HCT116 (cell line): ENCODE results near the gene RAI2. TPM values are rescaled to one million over a fixed set of nuclear protein-coding genes. Genes with fewer than 3 reads are reported as not detected.

ENCODE experiments used
- ATAC-seq: fragments of 200-7000 bp; cut with Tn5 transposase; 2 replicates; pipeline ENCODE4 v1.9.1; 2020; ENCODE audit warnings: mild to moderate bottlenecking, moderate library complexity
- Bru-seq: library from RNA; stranded (reverse); fragments of 400-500 nt; gene quantifications from one replicate; lab custom pipeline; 2021; lab: Mats Ljungman, UMichigan
- BruChase-seq, 2 experiments: library from RNA; stranded (reverse); fragments of 400-500 nt; gene quantifications; one replicate each; lab custom pipeline; 2021; lab: Mats Ljungman, UMichigan
- BruUV-seq: library from RNA; stranded (reverse); fragments of 400-500 nt; replicated peaks from 2 replicates; lab custom pipeline; 2021; lab: Mats Ljungman, UMichigan
- CTCF ChIA-PET: fragments of 300-600 bp; sonication (Branson Sonifier 250); formaldehyde crosslinking; loops from one replicate; lab custom pipeline; 2021; ENCODE audit warnings: antibody characterized with exemption; lab: Charles Lee
- POLR2A ChIA-PET: fragments of 300-600, 350-600 bp; sonication (Branson Sonifier 250); formaldehyde crosslinking; loops from one replicate; lab custom pipeline; 2021; ENCODE audit warnings: antibody characterized with exemption; lab: Charles Lee
- RAD21 ChIA-PET, 2 experiments: fragments of 300-600 bp; sonication (Branson Sonifier 250); formaldehyde crosslinking; loops; one replicate each; lab custom pipeline; 2023; ENCODE audit warnings: low total read pairs in 2 of 2; ENCODE audit not compliant: uncharacterized antibody in 2 of 2, unreplicated experiment in 2 of 2, low non-redundant PET in 1 of 2; lab: Charles Lee
- DNase-seq: peaks from one replicate; pipeline ENCODE4 v3.0.0-alpha.2; 2010; ENCODE audit warnings: low read depth, low spot score
- H2AFZ ChIP-seq: fragments of 200-600 bp; shearing (Covaris generic), sonication (generic); 2 replicates; pipeline ENCODE4 v1.6.1; 2017; ENCODE audit warnings: low read depth, mixed run types, mixed read lengths, antibody characterized with exemption, low read length; ENCODE audit not compliant: poor library complexity, severe bottlenecking
- H3K27ac ChIP-seq: 2 replicates; pipeline ENCODE4 v1.5.1; 2012; ENCODE audit warnings: low read depth, low read length
- H3K27me3 ChIP-seq: fragments of 200-600 bp; sonication (generic); 2 replicates; pipeline ENCODE4 v1.6.1; 2016; ENCODE audit warnings: mixed run types, low read length, mixed read lengths; ENCODE audit not compliant: insufficient read depth
- H3K36me3 ChIP-seq, 2 experiments: fragments of 200-500 bp in 1 of 2; fragments of 200-600 bp in 1 of 2; sonication (Bioruptor generic) in 1 of 2; sonication (generic) in 1 of 2; 2 replicates each; pipeline versions ENCODE4 v1.5.1 to v1.6.1; 2014 to 2016; ENCODE audit warnings: low read length in 2 of 2, inconsistent platforms in 1 of 2, mixed read lengths in 1 of 2, mixed run types in 1 of 2; ENCODE audit not compliant: insufficient read depth in 2 of 2, control insufficient read depth in 1 of 2
- H3K4me1 ChIP-seq, 2 experiments: fragments of 200-600 bp in 1 of 2; sonication (generic) in 1 of 2; 2 replicates each; pipeline versions ENCODE4 v1.5.1 to v1.6.1; 2012 to 2017; ENCODE audit warnings: low read length in 2 of 2, inconsistent platforms in 1 of 2, mild to moderate bottlenecking in 1 of 2, mixed read lengths in 1 of 2, mixed run types in 1 of 2, moderate library complexity in 1 of 2; ENCODE audit not compliant: insufficient read depth in 2 of 2, control insufficient read depth in 1 of 2
- H3K4me2 ChIP-seq: fragments of 200-600 bp; sonication (generic); 2 replicates; pipeline ENCODE4 v1.6.1; 2017; ENCODE audit warnings: mixed run types, low read length, mixed read lengths
- H3K4me3 ChIP-seq, 2 experiments: fragments of 200-600 bp in 1 of 2; sonication (generic) in 1 of 2; replicated peaks in 1 of 2; 2 replicates each; pipeline ENCODE4 v1.5.1; 2011 to 2016; ENCODE audit warnings: low read length in 2 of 2, control low read depth in 1 of 2, low read depth in 1 of 2, mild to moderate bottlenecking in 1 of 2, mixed read lengths in 1 of 2, mixed run types in 1 of 2
- H3K79me2 ChIP-seq: fragments of 200-600 bp; sonication (generic); 2 replicates; pipeline ENCODE4 v1.6.1; 2017; ENCODE audit warnings: mild to moderate bottlenecking, mixed run types, low read length, moderate library complexity, mixed read lengths; ENCODE audit not compliant: insufficient read depth
- H3K9ac ChIP-seq: fragments of 200-600 bp; sonication (generic); 2 replicates; pipeline ENCODE4 v1.6.1; 2016; ENCODE audit warnings: low read length, mixed read lengths
- H3K9me2 ChIP-seq: fragments of 200-600 bp; sonication (generic), shearing (Covaris generic); 2 replicates; pipeline ENCODE4 v1.6.1; 2017; ENCODE audit warnings: mixed run types, mild to moderate bottlenecking, moderate library complexity; ENCODE audit not compliant: insufficient read depth
- H3K9me3 ChIP-seq, 2 experiments: fragments of 200-500 bp in 1 of 2; fragments of 200-600 bp in 1 of 2; sonication (Bioruptor generic) in 1 of 2; sonication (generic) in 1 of 2; 2 replicates each; pipeline ENCODE4 v1.6.1; 2014 to 2017; ENCODE audit warnings: low read length in 2 of 2, mixed read lengths in 2 of 2, inconsistent platforms in 1 of 2, low read depth in 1 of 2, mild to moderate bottlenecking in 1 of 2, mixed run types in 1 of 2, moderate library complexity in 1 of 2; ENCODE audit not compliant: control insufficient read depth in 1 of 2, insufficient read depth in 1 of 2
- H4K20me1 ChIP-seq: fragments of 200-600 bp; sonication (generic), shearing (Covaris generic); 2 replicates; pipeline ENCODE4 v1.6.1; 2017; ENCODE audit warnings: mixed run types, mild to moderate bottlenecking, moderate library complexity; ENCODE audit not compliant: insufficient read depth
- CEBPB ChIP-seq: IDR thresholded peaks from 2 replicates; pipeline ENCODE4 v1.6.1; 2012; ENCODE audit warnings: low read depth
- CTCF ChIP-seq, 3 experiments: fragments of 200-600 bp in 1 of 3; sonication (generic) in 1 of 3; IDR thresholded peaks in 2 of 3; conservative IDR thresholded peaks in 1 of 3; 2 replicates each; pipeline ENCODE4 v1.5.1; 2012 to 2017; ENCODE audit warnings: low read depth in 2 of 3, low read length in 2 of 3, antibody characterized with exemption in 1 of 3, borderline replicate concordance in 1 of 3, control low read depth in 1 of 3, mild to moderate bottlenecking in 1 of 3, mixed read lengths in 1 of 3, mixed run types in 1 of 3, moderate library complexity in 1 of 3; ENCODE audit not compliant: insufficient read depth in 1 of 3
- EGR1 ChIP-seq: IDR thresholded peaks from 2 replicates; pipeline ENCODE4 v1.6.1; 2012; ENCODE audit warnings: low read depth
- ELF1 ChIP-seq: IDR thresholded peaks from 2 replicates; pipeline ENCODE4 v1.6.1; 2012; ENCODE audit warnings: low read depth, borderline replicate concordance
- EZH2 ChIP-seq: fragments of 200-600 bp; sonication (generic); IDR thresholded peaks from 2 replicates; pipeline ENCODE4 v1.6.1; 2017; ENCODE audit warnings: antibody characterized with exemption, mixed run types
- EZH2phosphoT487 ChIP-seq: fragments of 200-600 bp; IDR thresholded peaks from 2 replicates; pipeline ENCODE4 v1.6.1; 2018; ENCODE audit warnings: antibody characterized with exemption, borderline replicate concordance
- FOSL1 ChIP-seq: IDR thresholded peaks from 2 replicates; pipeline ENCODE4 v1.6.1; 2012; ENCODE audit warnings: low read depth
- JUND ChIP-seq: IDR thresholded peaks from 2 replicates; pipeline ENCODE4 v1.6.1; 2012
- MAX ChIP-seq: IDR thresholded peaks from 2 replicates; pipeline ENCODE4 v1.6.1; 2012
- POLR2A ChIP-seq: IDR thresholded peaks from 2 replicates; pipeline ENCODE4 v1.7.0; 2011; ENCODE audit warnings: borderline replicate concordance; ENCODE audit not compliant: insufficient read depth, insufficient read length; ENCODE audit errors: extremely low read depth
- POLR2AphosphoS5 ChIP-seq: IDR thresholded peaks from 2 replicates; pipeline ENCODE4 v1.6.1; 2011; ENCODE audit warnings: mild to moderate bottlenecking, low read depth, low read length, moderate library complexity
- RAD21 ChIP-seq: IDR thresholded peaks from 2 replicates; pipeline ENCODE4 v1.6.1; 2012; ENCODE audit warnings: low read depth, mild to moderate bottlenecking
- REST ChIP-seq: IDR thresholded peaks from 2 replicates; pipeline ENCODE4 v1.6.1; 2012; ENCODE audit warnings: low read depth
- SIN3A ChIP-seq: IDR thresholded peaks from 2 replicates; pipeline ENCODE4 v1.6.1; 2012; ENCODE audit warnings: low read depth
- SP1 ChIP-seq: IDR thresholded peaks from 2 replicates; pipeline ENCODE4 v1.6.1; 2012; ENCODE audit warnings: low read depth
- SRF ChIP-seq: IDR thresholded peaks from 2 replicates; pipeline ENCODE4 v1.6.1; 2012; ENCODE audit warnings: low read depth
- YY1 ChIP-seq: IDR thresholded peaks from 2 replicates; pipeline ENCODE4 v1.6.1; 2011; ENCODE audit warnings: low read length, low read depth, moderate library complexity, mild to moderate bottlenecking; ENCODE audit not compliant: insufficient replicate concordance; ENCODE audit errors: extremely low read depth
- ZBTB33 ChIP-seq: IDR thresholded peaks from 2 replicates; pipeline ENCODE4 v1.6.1; 2011; ENCODE audit warnings: mild to moderate bottlenecking, low read length, moderate library complexity; ENCODE audit not compliant: insufficient replicate concordance; ENCODE audit errors: extremely low read depth
- ZFX ChIP-seq: fragments of 450-650 bp; IDR thresholded peaks from 2 replicates; pipeline ENCODE4 v1.6.1; 2017
- intact Hi-C: fragments of 100-400 bp; cut with micrococcal nuclease; formaldehyde crosslinking; loops from 2 replicates; pipeline ENCODE4 v1.10.0; 2022
- long read RNA-seq: library from polyadenylated mRNA; unstranded; transcript quantifications from one replicate; pipeline ENCODE4 v2.0.0, GENCODE V29; 2021; ENCODE audit not compliant: unreplicated experiment
- polyA plus RNA-seq: library from polyadenylated mRNA; unstranded; fragments of >200 nt; gene quantifications from 2 replicates; pipeline ENCODE4 v1.2.1, GENCODE V29; 2012; ENCODE audit warnings: missing spikeins
- total RNA-seq: library from RNA; stranded (reverse); gene quantifications from one replicate; pipeline ENCODE4 v1.2.1, GENCODE V29; 2021; ENCODE audit not compliant: unreplicated experiment

The RAI2 gene
- total RNA-seq (not detected), Bru-seq, nascent RNA (percentile 2 among the genes with signal in this experiment), BruChase-seq, experiment 1, labeled RNA remaining after a 6-hour chase (not detected), BruChase-seq, experiment 2, labeled RNA remaining after a 2-hour chase (not detected)
- not detected in 2 replicates for polyA plus RNA-seq
- long read RNA-seq, result 0 reads

GRCh38 chrX:17860811-17861488, at the start of gene RAI2:
Gene RAI2, minus strand, starts transcription at chrX:17861298. Its CDS starts 59,288 bp downstream, at chrX:17802010.
- H3K9me3 ChIP-seq, result no peaks in the 10 kb centered on the region
- H4K20me1 ChIP-seq, result no peaks in the 10 kb centered on the region
- CTCF ChIA-PET, result no interaction called here
- intact Hi-C loops, result no loop called here
- no peak within 1 kb of the TSS for H2AFZ ChIP-seq
- no peak within 1 kb of the TSS for H3K27ac ChIP-seq
- no peak for TF ChIP-seq EZH2phosphoT487
- TF ChIP-seq REST, result no peak
- no peak for TF ChIP-seq RAD21
- TF ChIP-seq MAX, result no peak
- no peak for TF ChIP-seq EZH2
- TF ChIP-seq ZBTB33, result no peak
- TF ChIP-seq SRF, result no peak
- TF ChIP-seq ZFX, result no peak
- TF ChIP-seq EGR1, result no peak
- TF ChIP-seq ELF1, result no peak
- TF ChIP-seq POLR2AphosphoS5, result no peak
- no peak for TF ChIP-seq CTCF (IDR thresholded peaks at IDR 0.05 in 2 of 3, conservative IDR thresholded peaks at IDR 0.05 in 1 of 3; ENCODE audit: borderline replicate concordance in 1 of 3, insufficient read depth in 1 of 3, low read depth in 2 of 3, low read length in 2 of 3)
- TF ChIP-seq CEBPB, result no peak
- TF ChIP-seq JUND, result no peak
- no peak for TF ChIP-seq SIN3A
- TF ChIP-seq FOSL1, result no peak
- no peak for TF ChIP-seq YY1
- no peak for TF ChIP-seq SP1
- TF ChIP-seq POLR2A, result no peak
- DNase-seq, result no peak
- H3K9ac ChIP-seq, result no peak within 1 kb of the TSS
- no peaks in the 10 kb centered on the region for H3K9me2 ChIP-seq
- no peaks in the 10 kb centered on the region for H3K36me3 ChIP-seq
- RAD21 ChIA-PET, result no interaction called here
- no TSS peak for BruUV-seq
- H3K4me1 ChIP-seq, result no peaks in the 10 kb centered on the region
- no peak for ATAC-seq
- no peaks in the 10 kb centered on the region for H3K79me2 ChIP-seq
- H3K4me2 ChIP-seq, result no peak within 1 kb of the TSS
- POLR2A ChIA-PET, result no interaction called here
- no peaks in the 10 kb centered on the region for H3K27me3 ChIP-seq
- H3K4me3 ChIP-seq, result no peak within 1 kb of the TSS
